GM12878 (cell line): ENCODE data around the gene GPR89B. TPM values are rescaled to one million over a fixed set of nuclear protein-coding genes. Genes with fewer than 3 reads are reported as not detected.

ENCODE experiments used
- ATAC-seq: fragments of 200-7000 bp; cut with Tn5 transposase; 3 replicates; pipeline ENCODE4 v1.9.1; 2020; ENCODE audit warnings: mild to moderate bottlenecking, moderate library complexity
- BruUV-seq: library from RNA; stranded (reverse); fragments of 400-500 nt; replicated peaks from 2 replicates; lab custom pipeline; 2021; lab: Mats Ljungman, UMichigan
- CTCF ChIA-PET: fragments of 300-600 bp; sonication (Branson Sonifier 250); formaldehyde crosslinking; extraction: SDS; loops from one replicate; lab custom pipeline; 2021; ENCODE audit warnings: inconsistent platforms; lab: Yijun Ruan, JAX
- POLR2A ChIA-PET: fragments of 350-600 bp; formaldehyde crosslinking; extraction: SDS; loops from one replicate; lab custom pipeline; 2021; ENCODE audit warnings: inconsistent platforms; lab: Charles Lee
- RAD21 ChIA-PET: fragments of 300-600 bp; sonication (Branson Sonifier 250); formaldehyde crosslinking; loops from one replicate; lab custom pipeline; 2023; ENCODE audit warnings: antibody characterized with exemption; ENCODE audit not compliant: unreplicated experiment; lab: Charles Lee
- SMC1A ChIA-PET: fragments of 300-600 bp; sonication (Branson Sonifier 250); formaldehyde crosslinking; loops from one replicate; lab custom pipeline; 2023; ENCODE audit not compliant: unreplicated experiment, uncharacterized antibody; lab: Charles Lee
- DNase-seq: peaks from one replicate; pipeline ENCODE4 v3.0.0-alpha.2; 2011; ENCODE audit warnings: low read depth, low spot score
- FAIRE-seq: peaks from 3 replicates; lab custom pipeline; 2011; peaks lifted over from hg19 to GRCh38; lab: Jason Lieb, UNC
- H2AFZ ChIP-seq: 2 replicates; pipeline ENCODE4 v1.6.0; 2011; ENCODE audit warnings: low read depth, low read length, control low read depth; ENCODE audit not compliant: control insufficient read depth
- H3K27ac ChIP-seq: 2 replicates; pipeline ENCODE4 v1.5.1; 2011; ENCODE audit warnings: control low read depth; ENCODE audit not compliant: control insufficient read depth, insufficient read depth
- H3K27me3 ChIP-seq, 2 experiments: replicated peaks in 1 of 2; 2 replicates each; pipeline versions ENCODE4 v1.6.0 to v1.6.1; 2011; ENCODE audit warnings: low read length in 1 of 2; ENCODE audit not compliant: control insufficient read depth in 2 of 2, insufficient read depth in 2 of 2
- H3K36me3 ChIP-seq, 2 experiments: 2 replicates each; pipeline ENCODE4 v1.5.1; 2011; ENCODE audit warnings: low read length in 1 of 2; ENCODE audit not compliant: control insufficient read depth in 2 of 2, insufficient read depth in 2 of 2
- H3K4me1 ChIP-seq: 2 replicates; pipeline ENCODE4 v1.6.1; 2011; ENCODE audit warnings: mild to moderate bottlenecking, low read length, moderate library complexity, mixed read lengths; ENCODE audit not compliant: control insufficient read depth, insufficient read depth
- H3K4me2 ChIP-seq: 2 replicates; pipeline ENCODE4 v1.6.0; 2011; ENCODE audit warnings: control low read depth; ENCODE audit not compliant: control insufficient read depth, insufficient read depth
- H3K4me3 ChIP-seq: fragments of 200-600 bp; sonication (generic); 2 replicates; pipeline ENCODE4 v1.5.1; 2016
- H3K79me2 ChIP-seq: 2 replicates; pipeline ENCODE4 v1.6.0; 2011; ENCODE audit warnings: low read length; ENCODE audit not compliant: control insufficient read depth, insufficient read depth
- H3K9ac ChIP-seq: 2 replicates; pipeline ENCODE4 v1.8.0; 2011; ENCODE audit warnings: low read length, control low read depth, mixed read lengths; ENCODE audit not compliant: control insufficient read depth, insufficient read depth
- H3K9me3 ChIP-seq: replicated peaks from 3 replicates; pipeline ENCODE4 v1.5.1; 2011; ENCODE audit warnings: mild to moderate bottlenecking, low read length; ENCODE audit not compliant: control insufficient read depth, insufficient read depth
- H4K20me1 ChIP-seq: 2 replicates; pipeline ENCODE4 v1.6.0; 2011; ENCODE audit not compliant: control insufficient read depth, insufficient read depth
- CBX5 ChIP-seq: sonication (generic); IDR thresholded peaks from 2 replicates; pipeline ENCODE4 v1.6.1; 2016; ENCODE audit warnings: low read depth, moderate library complexity, mild to moderate bottlenecking, inconsistent platforms
- CHD1 ChIP-seq: IDR thresholded peaks from 2 replicates; pipeline ENCODE4 v1.6.1; 2012; ENCODE audit warnings: low read depth, low read length, improper control_type of control experiment
- GATAD2B ChIP-seq: fragments of 450-650 bp; conservative IDR thresholded peaks from 2 replicates; pipeline ENCODE4 v1.6.1; 2017; ENCODE audit warnings: low read depth, mild to moderate bottlenecking, moderate library complexity
- IKZF1 ChIP-seq: fragments of 450-650 bp; conservative IDR thresholded peaks from 2 replicates; pipeline ENCODE4 v1.6.1; 2017; ENCODE audit warnings: antibody characterized with exemption, mild to moderate bottlenecking
- NFXL1 ChIP-seq: fragments of 450-650 bp; IDR thresholded peaks from 2 replicates; pipeline ENCODE4 v1.6.1; 2017; ENCODE audit warnings: antibody characterized with exemption, mild to moderate bottlenecking, borderline replicate concordance
- SIX5 ChIP-seq: IDR thresholded peaks from 2 replicates; pipeline ENCODE4 v1.6.1; 2011; ENCODE audit warnings: mild to moderate bottlenecking, low read depth, low read length, moderate library complexity; ENCODE audit not compliant: severe bottlenecking
- SMARCA5 ChIP-seq: fragments of 450-650 bp; IDR thresholded peaks from 2 replicates; pipeline ENCODE4 v1.6.1; 2017; ENCODE audit warnings: mild to moderate bottlenecking
- ZBED1 ChIP-seq: IDR thresholded peaks from 2 replicates; pipeline ENCODE4 v1.6.1; 2016; ENCODE audit warnings: borderline replicate concordance
- ZSCAN29 ChIP-seq: fragments of 450-650 bp; IDR thresholded peaks from 2 replicates; pipeline ENCODE4 v1.6.1; 2017; ENCODE audit warnings: mild to moderate bottlenecking, moderate library complexity
- WGBS: methylation state at CpG from one replicate; pipeline ENCODE4 v1.1.6; 2016; ENCODE audit warnings: low lambda C conversion rate; ENCODE audit not compliant: insufficient replicate concordance, insufficient coverage; ENCODE audit errors: missing lambda C conversion rate; 5-methylcytosine and 5-hydroxymethylcytosine counted together
- in situ Hi-C: fragments of 300-500 bp; cut with MboI; formaldehyde crosslinking; loops from 9 replicates; pipeline ENCODE4 v1.14.3; 2018; ENCODE audit warnings: mixed read lengths
- intact Hi-C: fragments of 100-400 bp; cut with micrococcal nuclease; formaldehyde crosslinking; loops from one replicate; pipeline ENCODE4 v1.14.2; 2022; ENCODE audit not compliant: unreplicated experiment
- polyA plus RNA-seq, 11 experiments: library from polyadenylated mRNA; depleted of rRNA in 4 of 11; unstranded in 6 of 11; stranded (reverse) in 5 of 11; fragments of >200 nt; fragmentation: Nextera tagmentation in 4 of 11; fragmentation: Illumina TruSeq in 1 of 11; extraction: Ambion mirVana in 4 of 11; extraction: Trizol in 1 of 11; gene quantifications; 1 replicate in 1 of 11; 2 replicates in 10 of 11; pipeline versions ENCODE4 v1.2.1 to v1.2.3, GENCODE V29; 2011 to 2016; ENCODE audit warnings: inconsistent platforms in 2 of 11, missing spikeins in 2 of 11, low read depth in 1 of 11
- total RNA-seq, 4 experiments: library from RNA; depleted of rRNA in 3 of 4; stranded (reverse); fragments of >200 nt in 3 of 4; fragmentation: Illumina TruSeq in 1 of 4; extraction: Trizol in 1 of 4; gene quantifications; 2 replicates each; pipeline versions ENCODE4 v1.2.1 to v1.2.3, GENCODE V29; 2013 to 2021
- TF ChIP-seq, protein P1 (sequence below): IDR thresholded peaks from 2 replicates; pipeline ENCODE4 v1.6.1; 2011; ENCODE audit warnings: borderline replicate concordance, low read depth, mild to moderate bottlenecking, moderate library complexity, low read length; ENCODE audit not compliant: insufficient read depth, poor library complexity, severe bottlenecking

Gene GPR89B
- total and polyA plus RNA-seq, 10 of the 15 experiments (the other 5 are each of a cell fraction or from before 2014, with no cell fraction given): 7.5 to 28.9 (median 16.6) TPM

DNA sequence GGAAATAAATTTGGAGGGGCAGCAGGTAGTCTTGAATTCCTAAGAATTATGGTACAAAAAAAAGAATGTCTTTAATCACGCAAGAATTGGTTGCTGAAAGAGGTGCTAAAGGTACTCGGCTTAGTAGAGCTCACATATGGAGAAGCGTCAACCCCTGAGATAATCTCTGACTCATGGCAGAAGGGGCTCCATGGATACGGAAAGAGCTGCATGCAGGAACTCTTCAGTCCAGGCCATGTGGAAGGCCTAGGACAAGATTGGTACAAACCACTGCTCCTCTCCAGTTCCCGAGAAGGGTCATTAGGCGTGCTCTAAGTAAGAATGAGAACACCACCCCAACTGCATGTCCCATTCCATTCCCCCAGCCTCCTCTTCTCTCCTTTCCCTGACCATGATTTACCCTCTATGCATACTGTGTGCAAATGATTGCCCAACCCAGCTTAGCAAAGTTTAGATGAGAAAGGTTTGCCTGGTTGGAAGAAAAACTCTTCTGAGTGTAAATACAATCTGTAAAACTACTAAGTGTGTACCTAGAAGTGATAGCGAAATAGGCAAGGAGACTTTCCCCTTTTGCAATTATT is 14.8 kb upstream of the GPR89B start:
- Histone ChIP-seq H3K9me3 (no peaks in the 10 kb centered on the region), H3K4me1 (no peaks in the 10 kb centered on the region), H3K4me3 (no peak overlapping the region), H3K79me2 (no peaks in the 10 kb centered on the region), H3K4me2 (no peak overlapping the region), H3K27ac (no peak overlapping the region), H2AFZ (no peak overlapping the region), H3K36me3 (no peaks in the 10 kb centered on the region), H3K27me3 (peaks cover 0 to 3% of the 10 kb centered on the region in 2 experiments; a peak in 2 of 4 replicates), H3K9ac (no peak overlapping the region), H4K20me1 (no peaks in the 10 kb centered on the region)
- in situ Hi-C loops (no loop called here), intact Hi-C loops (no loop called here)
- DNase-seq: no peak
- FAIRE-seq: no peak
- 40% methylated on average over 7 of the region's 7 CpGs for WGBS
- ATAC-seq: no peak
- POLR2A ChIA-PET: no interaction called here
- no TSS peak for BruUV-seq
- SMC1A ChIA-PET: no interaction called here
- no peak for TF ChIP-seq ZSCAN29
- TF ChIP-seq, protein P1, sequence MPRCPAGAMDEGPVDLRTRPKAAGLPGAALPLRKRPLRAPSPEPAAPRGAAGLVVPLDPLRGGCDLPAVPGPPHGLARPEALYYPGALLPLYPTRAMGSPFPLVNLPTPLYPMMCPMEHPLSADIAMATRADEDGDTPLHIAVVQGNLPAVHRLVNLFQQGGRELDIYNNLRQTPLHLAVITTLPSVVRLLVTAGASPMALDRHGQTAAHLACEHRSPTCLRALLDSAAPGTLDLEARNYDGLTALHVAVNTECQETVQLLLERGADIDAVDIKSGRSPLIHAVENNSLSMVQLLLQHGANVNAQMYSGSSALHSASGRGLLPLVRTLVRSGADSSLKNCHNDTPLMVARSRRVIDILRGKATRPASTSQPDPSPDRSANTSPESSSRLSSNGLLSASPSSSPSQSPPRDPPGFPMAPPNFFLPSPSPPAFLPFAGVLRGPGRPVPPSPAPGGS: no peak
- no peak for TF ChIP-seq CBX5
- no peak for TF ChIP-seq ZBED1
- no peak for TF ChIP-seq GATAD2B
- no peak for TF ChIP-seq NFXL1
- TF ChIP-seq SIX5: no peak
- TF ChIP-seq CHD1: no peak
- TF ChIP-seq SMARCA5: no peak
- TF ChIP-seq IKZF1: no peak
- RAD21 ChIA-PET: no interaction called here
- CTCF ChIA-PET: interaction anchor here (2.5 kb wide), 1 partner anchor 21 kb away, joined by 9 read pairs; no protein-coding TSS in a partner anchor
